ENCODE data around the gene NFYC.

DNA sequence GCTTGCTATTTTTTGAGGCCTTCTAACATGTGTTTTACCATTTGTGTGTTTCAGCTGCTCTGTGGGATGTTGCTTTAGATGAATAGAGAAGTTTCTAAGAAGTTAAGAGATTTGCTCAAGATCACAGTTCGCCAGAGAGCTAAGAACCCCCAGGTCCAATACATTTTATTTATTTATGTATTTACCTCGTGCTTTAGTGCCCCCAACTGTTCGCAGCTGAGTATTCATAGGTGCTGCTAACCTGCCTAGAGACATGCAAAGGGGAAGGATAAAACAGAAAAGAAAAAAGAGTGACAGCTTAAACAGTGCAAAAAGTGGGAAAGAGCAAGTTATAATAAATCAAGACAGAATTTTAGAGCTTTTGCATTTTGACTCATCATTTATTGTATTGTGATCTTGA is 31.1 kb downstream of the NFYC start:
- no peak for TF ChIP-seq EZH2 (IDR thresholded peaks at IDR 0.05; ENCODE audit: borderline replicate concordance, low read depth, low read length, severe bottlenecking)
- TF ChIP-seq, protein P1, sequence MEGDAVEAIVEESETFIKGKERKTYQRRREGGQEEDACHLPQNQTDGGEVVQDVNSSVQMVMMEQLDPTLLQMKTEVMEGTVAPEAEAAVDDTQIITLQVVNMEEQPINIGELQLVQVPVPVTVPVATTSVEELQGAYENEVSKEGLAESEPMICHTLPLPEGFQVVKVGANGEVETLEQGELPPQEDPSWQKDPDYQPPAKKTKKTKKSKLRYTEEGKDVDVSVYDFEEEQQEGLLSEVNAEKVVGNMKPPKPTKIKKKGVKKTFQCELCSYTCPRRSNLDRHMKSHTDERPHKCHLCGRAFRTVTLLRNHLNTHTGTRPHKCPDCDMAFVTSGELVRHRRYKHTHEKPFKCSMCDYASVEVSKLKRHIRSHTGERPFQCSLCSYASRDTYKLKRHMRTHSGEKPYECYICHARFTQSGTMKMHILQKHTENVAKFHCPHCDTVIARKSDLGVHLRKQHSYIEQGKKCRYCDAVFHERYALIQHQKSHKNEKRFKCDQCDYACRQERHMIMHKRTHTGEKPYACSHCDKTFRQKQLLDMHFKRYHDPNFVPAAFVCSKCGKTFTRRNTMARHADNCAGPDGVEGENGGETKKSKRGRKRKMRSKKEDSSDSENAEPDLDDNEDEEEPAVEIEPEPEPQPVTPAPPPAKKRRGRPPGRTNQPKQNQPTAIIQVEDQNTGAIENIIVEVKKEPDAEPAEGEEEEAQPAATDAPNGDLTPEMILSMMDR (IDR thresholded peaks at IDR 0.05; ENCODE audit: borderline replicate concordance, extremely low read depth, low read length, poor library complexity, severe bottlenecking) = peak; percentile 10

Data from DND-41 (cell line).